PC-3 (cell line): Measurements from ENCODE around the gene CSF2RB. TPM values are rescaled to one million over a fixed set of nuclear protein-coding genes. Genes with fewer than 3 reads are reported as not detected.

Experiments
- ATAC-seq: fragments of 200-7000 bp; cut with Tn5 transposase; 2 replicates; pipeline ENCODE4 v1.9.1; 2020; ENCODE audit warnings: mild to moderate bottlenecking, moderate library complexity
- BruUV-seq: library from RNA; stranded (reverse); fragments of 400-500 nt; replicated peaks from 2 replicates; lab custom pipeline; 2021; lab: Mats Ljungman, UMichigan
- CTCF ChIA-PET: fragments of 300-600 bp; sonication (Branson Sonifier 250); formaldehyde crosslinking; loops from one replicate; lab custom pipeline; 2022; ENCODE audit warnings: antibody characterized with exemption; lab: Charles Lee
- POLR2A ChIA-PET: fragments of 300-600 bp; sonication (Branson Sonifier 250); formaldehyde crosslinking; loops from one replicate; lab custom pipeline; 2022; ENCODE audit warnings: antibody characterized with exemption; ENCODE audit not compliant: unreplicated experiment; lab: Charles Lee
- DNase-seq: peaks from one replicate; pipeline ENCODE4 v3.0.0-alpha.2; 2015
- H2AFZ ChIP-seq: fragments of 300-600 bp; sonication (generic); 2 replicates; pipeline ENCODE4 v1.6.0; 2016; ENCODE audit warnings: antibody characterized with exemption, low read length
- H3F3A ChIP-seq: fragments of 300-600 bp; sonication (generic); one replicate; pipeline ENCODE4 v1.6.0; 2017; ENCODE audit warnings: antibody characterized with exemption, low read length, control low read depth, mild to moderate bottlenecking; ENCODE audit not compliant: unreplicated experiment
- H3K27ac ChIP-seq: fragments of 300-600 bp; sonication (generic); 2 replicates; pipeline ENCODE4 v1.5.1; 2016; ENCODE audit warnings: mild to moderate bottlenecking, low read length
- H3K27me3 ChIP-seq: fragments of 300-600 bp; sonication (generic); 2 replicates; pipeline ENCODE4 v1.6.1; 2016; ENCODE audit warnings: low read length, mixed read lengths
- H3K36me3 ChIP-seq: fragments of 300-600 bp; sonication (generic); 2 replicates; pipeline ENCODE4 v1.6.1; 2016; ENCODE audit warnings: low read depth, mixed run types, low read length, mixed read lengths
- H3K4me1 ChIP-seq: fragments of 300-600 bp; sonication (generic); 2 replicates; pipeline ENCODE4 v1.5.1; 2016; ENCODE audit warnings: low read length; ENCODE audit not compliant: insufficient read depth
- H3K4me2 ChIP-seq: fragments of 300-600 bp; sonication (generic); 2 replicates; pipeline ENCODE4 v1.6.0; 2016; ENCODE audit warnings: low read length
- H3K4me3 ChIP-seq: fragments of 300-600 bp; sonication (generic); 2 replicates; pipeline ENCODE4 v1.5.1; 2016; ENCODE audit warnings: mild to moderate bottlenecking, low read length, mixed read lengths
- H3K79me2 ChIP-seq: fragments of 300-600 bp; sonication (generic); 2 replicates; pipeline ENCODE4 v1.6.1; 2017; ENCODE audit warnings: low read length, mixed read lengths
- H3K9ac ChIP-seq: fragments of 300-600 bp; sonication (generic); 2 replicates; pipeline ENCODE4 v1.6.0; 2016; ENCODE audit warnings: mild to moderate bottlenecking, low read length
- H3K9me2 ChIP-seq: fragments of 300-600 bp; sonication (generic); replicated peaks from 2 replicates; pipeline ENCODE4 v1.6.1; 2016; ENCODE audit warnings: mixed run types, low read length, mixed read lengths
- H3K9me3 ChIP-seq: fragments of 300-600 bp; sonication (generic); 2 replicates; pipeline ENCODE4 v1.6.1; 2016; ENCODE audit warnings: low read length, mixed read lengths
- H4K20me1 ChIP-seq: fragments of 300-600 bp; sonication (generic); 2 replicates; pipeline ENCODE4 v1.6.1; 2016; ENCODE audit warnings: low read length, mixed read lengths
- CTCF ChIP-seq: fragments of 300-600 bp; sonication (generic); conservative IDR thresholded peaks from 2 replicates; pipeline ENCODE4 v1.5.1; 2017; ENCODE audit warnings: antibody characterized with exemption, low read depth, mild to moderate bottlenecking, low read length
- EZH2 ChIP-seq: fragments of 300-600 bp; sonication (generic); IDR thresholded peaks from one replicate; pipeline ENCODE4 v1.6.1; 2017; ENCODE audit warnings: antibody characterized with exemption, mild to moderate bottlenecking, low read length; ENCODE audit not compliant: unreplicated experiment
- EZH2phosphoT487 ChIP-seq: fragments of 300-600 bp; sonication (generic); IDR thresholded peaks from 2 replicates; pipeline ENCODE4 v1.6.1; 2018; ENCODE audit warnings: mild to moderate bottlenecking, antibody characterized with exemption, low read length, borderline replicate concordance
- intact Hi-C: fragments of 100-400 bp; cut with micrococcal nuclease; formaldehyde crosslinking; loops from 2 replicates; pipeline ENCODE4 v1.9.0; 2023
- total RNA-seq: library from RNA; depleted of rRNA; stranded (reverse); fragments of >200 nt; gene quantifications from 2 replicates; pipeline ENCODE4 v1.2.3, GENCODE V29; 2014

CSF2RB gene
- total RNA-seq, 1 experiment from 2014 or later, result not detected

- Histone ChIP-seq H3K4me3 (no peak overlapping the region), H3K4me2 (no peak overlapping the region), H3K9ac (no peak overlapping the region), H3K27me3 (peaks cover 12% of the 10 kb centered on the region; the same call in 1 of the 2 replicates), H3K4me1 (no peaks in the 10 kb centered on the region), H4K20me1 (no peaks in the 10 kb centered on the region), H2AFZ (no peak overlapping the region), H3K27ac (no peak overlapping the region), H3K79me2 (no peaks in the 10 kb centered on the region), H3F3A (no peaks in the 10 kb centered on the region), H3K36me3 (no peaks in the 10 kb centered on the region), H3K9me2 (no peaks in the 10 kb centered on the region), H3K9me3 (no peaks in the 10 kb centered on the region)
- TF ChIP-seq EZH2phosphoT487 (no peak), EZH2 (no peak), CTCF (no peak)
- ChIA-PET CTCF (no interaction called here), POLR2A (no interaction called here)
- ATAC-seq, result no peak
- intact Hi-C loops, result no loop called here
- no TSS peak for BruUV-seq
- no peak for DNase-seq
These were observed 44.9 kb downstream of the CSF2RB start for GRCh38 chr22:36958366-36958765.

- CTCF ChIA-PET, result no interaction called here
- H3F3A ChIP-seq, result no peaks in the 10 kb centered on the region
- no peaks in the 10 kb centered on the region for H4K20me1 ChIP-seq
- BruUV-seq, result no TSS peak
- no peaks in the 10 kb centered on the region for H3K36me3 ChIP-seq
- peaks cover 12% of the 10 kb centered on the region; the same call in 1 of the 2 replicates for H3K27me3 ChIP-seq
- ATAC-seq (no peak), DNase-seq (no peak)
- H3K4me3 ChIP-seq, result no peak overlapping the region
- H2AFZ ChIP-seq, result no peak overlapping the region
- no peaks in the 10 kb centered on the region for H3K4me1 ChIP-seq
- H3K4me2 ChIP-seq, result no peak overlapping the region
- no peak overlapping the region for H3K9ac ChIP-seq
- TF ChIP-seq CTCF (no peak), EZH2 (no peak), EZH2phosphoT487 (no peak)
- intact Hi-C loops, result no loop called here
- H3K9me3 ChIP-seq, result no peaks in the 10 kb centered on the region
- H3K79me2 ChIP-seq, result no peaks in the 10 kb centered on the region
- H3K27ac ChIP-seq, result no peak overlapping the region
- no peaks in the 10 kb centered on the region for H3K9me2 ChIP-seq
- POLR2A ChIA-PET, result no interaction called here
These were observed 48.2 kb downstream of the CSF2RB start for GRCh38 chr22:36961626-36962025.

- no peaks in the 10 kb centered on the region for H3K9me3 ChIP-seq
- TF ChIP-seq CTCF, result no peak
- TF ChIP-seq EZH2, result no peak
- no peak for TF ChIP-seq EZH2phosphoT487
- peaks cover 12% of the 10 kb centered on the region; the same call in 1 of the 2 replicates for H3K27me3 ChIP-seq
- no peak overlapping the region for H3K27ac ChIP-seq
- DNase-seq (no peak), ATAC-seq (no peak)
- 0 out of 2 replicates have a peak overlapping the region, but pooled peaks have one; percentile 26 for H2AFZ ChIP-seq
- no peaks in the 10 kb centered on the region for H3K36me3 ChIP-seq
- H3K9me2 ChIP-seq, result no peaks in the 10 kb centered on the region
- no peaks in the 10 kb centered on the region for H3K79me2 ChIP-seq
- no peak overlapping the region for H3K4me2 ChIP-seq
- BruUV-seq, result no TSS peak
- no peaks in the 10 kb centered on the region for H3K4me1 ChIP-seq
- H3K9ac ChIP-seq, result no peak overlapping the region
- no peaks in the 10 kb centered on the region for H3F3A ChIP-seq
- H4K20me1 ChIP-seq, result no peaks in the 10 kb centered on the region
- ChIA-PET CTCF (no interaction called here), POLR2A (no interaction called here)
- intact Hi-C loops, result no loop called here
- H3K4me3 ChIP-seq, result no peak overlapping the region; the same call in 1 of the 2 replicates
These were observed 49.9 kb downstream of the CSF2RB start for GRCh38 chr22:36963302-36963701.
